Brain microvascular endothelial cell (primary cell): ENCODE data around the gene VWC2.

Experiments used
- DNase-seq: peaks from one replicate; pipeline ENCODE4 v3.0.0-alpha.2; 2020
- H3K27ac ChIP-seq: fragments of 250-450 bp; sonication (Bioruptor Pico); 2 replicates; pipeline ENCODE4 v1.5.1; 2020; ENCODE audit warnings: mild to moderate bottlenecking, moderate library complexity
- H3K27me3 ChIP-seq: fragments of 250-450 bp; sonication (Bioruptor Pico); replicated peaks from 2 replicates; pipeline ENCODE4 v1.5.1; 2020; ENCODE audit warnings: mild to moderate bottlenecking
- H3K36me3 ChIP-seq: fragments of 250-450 bp; sonication (Bioruptor Pico); replicated peaks from 2 replicates; pipeline ENCODE4 v1.5.1; 2020; ENCODE audit warnings: mild to moderate bottlenecking
- H3K4me3 ChIP-seq: 2 replicates; pipeline ENCODE4 v1.5.1; 2011; ENCODE audit warnings: low read depth, mild to moderate bottlenecking, control low read depth, low read length, moderate library complexity
- in situ Hi-C: cut with HindIII; loops from 2 replicates; pipeline ENCODE4 v1.10.0; 2017; ENCODE audit warnings: low sequenced_read_pairs, low pct_ligation_motif_present
- TF ChIP-seq, protein P1 (sequence below): IDR thresholded peaks from 2 replicates; pipeline ENCODE4 v1.5.1; 2011; ENCODE audit warnings: low read depth, mild to moderate bottlenecking, moderate library complexity, low read length, control low read depth, inconsistent platforms; ENCODE audit errors: missing control alignments

The VWC2 gene

DNA sequence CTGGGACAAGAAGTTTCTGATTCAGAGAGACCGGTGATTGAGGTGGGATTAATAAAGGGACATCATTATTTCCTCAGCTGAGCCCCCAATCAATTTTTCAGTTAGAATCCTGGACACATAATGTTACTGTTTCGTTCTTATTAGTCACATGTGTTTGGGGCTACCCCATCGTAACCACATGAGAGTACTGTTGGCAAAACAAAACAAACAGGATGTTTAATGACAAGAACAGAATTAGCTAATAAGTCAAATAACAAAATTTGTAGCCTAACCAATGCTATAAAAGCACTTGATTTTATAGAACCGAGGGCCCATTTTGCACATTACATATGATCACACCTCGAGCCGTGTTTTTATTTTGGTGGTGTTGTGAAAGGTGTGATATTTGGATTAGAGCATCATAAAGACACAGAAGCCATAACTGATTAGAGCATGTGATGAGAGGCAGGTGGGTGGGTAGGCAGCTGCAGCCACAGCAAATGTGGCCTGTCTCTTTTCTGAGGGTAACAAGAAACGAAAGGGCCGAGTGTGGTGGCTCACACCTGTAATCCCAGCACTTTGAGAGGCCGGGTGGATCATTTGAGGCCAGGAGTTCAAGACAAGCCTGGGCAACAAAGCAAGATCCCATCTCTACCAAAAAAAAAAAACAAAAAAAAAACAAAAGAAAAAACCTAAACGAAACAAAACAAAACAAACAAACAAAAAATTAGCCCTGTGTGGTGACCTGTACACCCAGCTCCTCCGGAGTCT is 1.8 kb upstream of the VWC2 start:
- peaks cover 41% of the 10 kb centered on the region for H3K27me3 ChIP-seq
- H3K36me3 ChIP-seq: no peaks in the 10 kb centered on the region
- H3K27ac ChIP-seq: no peak overlapping the region
- no peak for DNase-seq
- in situ Hi-C loops: no loop called here
- TF ChIP-seq, protein P1, sequence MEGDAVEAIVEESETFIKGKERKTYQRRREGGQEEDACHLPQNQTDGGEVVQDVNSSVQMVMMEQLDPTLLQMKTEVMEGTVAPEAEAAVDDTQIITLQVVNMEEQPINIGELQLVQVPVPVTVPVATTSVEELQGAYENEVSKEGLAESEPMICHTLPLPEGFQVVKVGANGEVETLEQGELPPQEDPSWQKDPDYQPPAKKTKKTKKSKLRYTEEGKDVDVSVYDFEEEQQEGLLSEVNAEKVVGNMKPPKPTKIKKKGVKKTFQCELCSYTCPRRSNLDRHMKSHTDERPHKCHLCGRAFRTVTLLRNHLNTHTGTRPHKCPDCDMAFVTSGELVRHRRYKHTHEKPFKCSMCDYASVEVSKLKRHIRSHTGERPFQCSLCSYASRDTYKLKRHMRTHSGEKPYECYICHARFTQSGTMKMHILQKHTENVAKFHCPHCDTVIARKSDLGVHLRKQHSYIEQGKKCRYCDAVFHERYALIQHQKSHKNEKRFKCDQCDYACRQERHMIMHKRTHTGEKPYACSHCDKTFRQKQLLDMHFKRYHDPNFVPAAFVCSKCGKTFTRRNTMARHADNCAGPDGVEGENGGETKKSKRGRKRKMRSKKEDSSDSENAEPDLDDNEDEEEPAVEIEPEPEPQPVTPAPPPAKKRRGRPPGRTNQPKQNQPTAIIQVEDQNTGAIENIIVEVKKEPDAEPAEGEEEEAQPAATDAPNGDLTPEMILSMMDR: no peak
- H3K4me3 ChIP-seq: no peak overlapping the region

DNA sequence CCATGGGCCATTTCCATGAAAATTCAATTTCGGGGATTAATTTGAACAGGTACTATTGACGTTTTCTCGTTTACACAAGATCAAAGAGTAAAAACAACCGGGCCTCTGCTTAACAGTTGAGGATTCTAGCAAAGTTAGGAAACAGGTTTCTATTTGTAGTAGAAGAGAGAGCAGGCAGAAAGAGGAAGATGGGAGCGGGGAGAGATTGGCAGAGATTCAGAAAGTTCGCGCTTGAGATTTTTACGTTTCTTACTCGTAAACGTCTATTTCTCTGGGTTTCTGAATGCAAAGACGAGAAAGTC is 571 bp upstream of the VWC2 start:
- Histone ChIP-seq H3K27me3 (peaks cover 42% of the 10 kb centered on the region), H3K4me3 (no peak overlapping the region), H3K36me3 (no peaks in the 10 kb centered on the region), H3K27ac (no peak overlapping the region)
- DNase-seq: no peak
- TF ChIP-seq, protein P1: no peak
- in situ Hi-C loops: no loop called here

DNA sequence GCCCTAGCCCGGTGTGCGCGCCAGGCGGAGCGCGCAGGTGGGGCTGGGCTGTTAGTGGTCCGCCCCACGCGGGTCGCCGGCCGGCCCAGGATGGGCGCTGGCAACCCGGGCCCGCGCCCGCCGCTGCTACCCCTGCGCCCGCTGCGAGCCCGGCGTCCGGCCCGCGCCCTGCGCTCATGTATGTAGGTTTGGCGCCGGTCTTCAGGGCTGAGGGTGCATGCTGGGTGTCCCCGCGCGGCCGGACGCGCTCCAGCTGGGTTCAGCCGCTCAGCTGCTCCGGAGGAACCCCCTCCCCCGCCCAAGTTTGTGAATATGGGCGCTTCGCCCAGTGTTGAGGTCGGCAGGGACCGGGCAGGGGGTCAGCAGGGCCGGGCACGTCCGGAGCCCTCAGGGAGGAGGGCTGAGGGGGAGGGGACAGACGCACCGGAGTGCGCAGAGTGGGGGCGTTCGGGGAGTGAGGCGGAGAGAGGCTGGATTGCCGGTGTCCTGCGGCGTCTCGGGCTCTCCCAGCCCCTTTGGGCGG is 559 bp downstream of the VWC2 start:
- TF ChIP-seq, protein P1: no peak
- Histone ChIP-seq H3K27me3 (peaks cover 42% of the 10 kb centered on the region), H3K4me3 (no peak overlapping the region), H3K36me3 (no peaks in the 10 kb centered on the region), H3K27ac (no peak overlapping the region)
- no peak for DNase-seq
- in situ Hi-C loops: no loop called here

DNA sequence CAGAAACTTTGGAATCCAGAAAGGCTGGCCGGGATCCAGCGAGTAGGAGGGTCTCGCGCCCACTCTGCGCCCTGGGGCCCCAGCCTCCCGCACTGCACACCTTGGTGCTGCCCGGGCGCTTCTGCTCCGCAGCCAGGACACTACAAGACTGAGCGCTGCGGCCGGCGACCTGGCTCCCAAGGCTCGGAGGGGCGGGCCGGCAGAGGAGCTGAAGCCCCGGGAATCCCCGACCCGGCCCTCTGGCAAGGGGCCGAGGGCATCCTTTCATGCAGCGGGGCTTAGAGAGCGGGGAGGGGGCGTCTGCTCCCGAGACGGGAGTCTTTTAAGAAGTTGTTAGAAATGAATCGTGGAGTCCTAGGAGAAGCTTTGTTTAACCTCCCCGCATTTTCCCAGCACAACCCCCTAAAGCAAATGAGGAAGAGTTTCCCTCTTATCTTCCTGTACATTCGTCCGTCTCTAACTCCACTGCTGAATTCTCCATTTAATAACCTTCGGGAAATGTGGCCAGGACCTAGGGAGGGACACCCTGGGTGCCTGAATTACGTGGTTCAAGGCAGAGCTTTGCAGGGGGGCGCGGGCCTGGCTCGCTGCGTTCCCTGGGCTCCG is 1.1 kb downstream of the VWC2 start:
- Histone ChIP-seq H3K36me3 (no peaks in the 10 kb centered on the region), H3K4me3 (no peak overlapping the region), H3K27ac (no peak overlapping the region), H3K27me3 (peaks cover 42% of the 10 kb centered on the region)
- no peak for DNase-seq
- TF ChIP-seq, protein P1: no peak
- in situ Hi-C loops: no loop called here

DNA sequence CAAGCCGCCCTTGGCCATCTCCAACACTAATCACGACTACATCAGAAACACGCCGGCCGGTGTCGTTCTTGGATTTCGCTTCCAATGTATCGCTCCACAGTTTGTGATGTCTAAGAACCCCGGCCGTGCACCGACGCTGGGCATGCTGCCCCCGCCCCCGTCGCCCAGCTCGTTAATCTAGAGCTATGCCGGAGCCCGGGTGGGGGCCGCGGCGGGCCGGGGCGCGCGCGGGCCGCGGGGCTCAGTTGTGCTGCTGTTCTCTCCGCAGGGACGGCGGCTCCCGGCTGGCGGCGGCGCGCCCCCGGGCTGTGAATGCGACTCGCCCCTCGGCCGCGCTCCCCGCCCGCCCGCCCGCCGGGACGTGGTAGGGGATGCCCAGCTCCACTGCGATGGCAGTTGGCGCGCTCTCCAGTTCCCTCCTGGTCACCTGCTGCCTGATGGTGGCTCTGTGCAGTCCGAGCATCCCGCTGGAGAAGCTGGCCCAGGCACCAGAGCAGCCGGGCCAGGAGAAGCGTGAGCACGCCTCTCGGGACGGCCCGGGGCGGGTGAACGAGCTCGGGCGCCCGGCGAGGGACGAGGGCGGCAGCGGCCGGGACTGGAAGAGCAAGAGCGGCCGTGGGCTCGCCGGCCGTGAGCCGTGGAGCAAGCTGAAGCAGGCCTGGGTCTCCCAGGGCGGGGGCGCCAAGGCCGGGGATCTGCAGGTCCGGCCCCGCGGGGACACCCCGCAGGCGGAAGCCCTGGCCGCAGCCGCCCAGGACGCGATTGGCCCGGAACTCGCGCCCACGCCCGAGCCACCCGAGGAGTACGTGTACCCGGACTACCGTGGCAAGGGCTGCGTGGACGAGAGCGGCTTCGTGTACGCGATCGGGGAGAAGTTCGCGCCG is 1.9 kb downstream of the VWC2 start:
- no peak overlapping the region for H3K4me3 ChIP-seq

More for the DNA sequence above, 1.9 kb downstream of the VWC2 start:
- H3K36me3 ChIP-seq: no peaks in the 10 kb centered on the region
- DNase-seq: no peak
- TF ChIP-seq, protein P1: no peak
- peaks cover 42% of the 10 kb centered on the region for H3K27me3 ChIP-seq
- in situ Hi-C loops: no loop called here
- H3K27ac ChIP-seq: no peak overlapping the region
